Measurements from ENCODE around the gene DOP1B.
"Not testable (repeated sequence)": the region's sequence is repeated elsewhere in the genome, so short reads cannot be mapped to it uniquely, and the experiment has no call there.

DOP1B gene

DNA sequence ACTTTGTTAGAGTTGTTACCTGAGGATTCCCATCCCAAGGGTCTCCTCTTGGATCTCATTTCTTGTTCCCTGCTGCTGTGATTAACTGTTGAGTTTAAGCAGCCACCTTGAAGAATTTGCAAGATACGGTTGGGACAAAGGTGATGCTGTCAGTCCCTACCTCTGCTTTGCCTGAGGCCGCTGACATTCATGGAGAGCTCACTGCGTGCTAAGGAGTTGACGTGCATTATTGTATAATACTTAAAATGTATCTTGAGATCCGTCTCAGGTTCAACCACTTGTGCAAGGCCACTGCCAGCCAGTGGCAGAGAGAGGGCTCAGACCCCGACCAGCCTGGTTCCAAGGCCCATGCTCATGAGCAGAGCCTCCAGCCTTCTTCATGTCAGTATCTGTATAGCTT lies 14.2 kb downstream of the DOP1B start:
- no peak for DNase-seq (ENCODE audit: low read depth, low spot score)

DNA sequence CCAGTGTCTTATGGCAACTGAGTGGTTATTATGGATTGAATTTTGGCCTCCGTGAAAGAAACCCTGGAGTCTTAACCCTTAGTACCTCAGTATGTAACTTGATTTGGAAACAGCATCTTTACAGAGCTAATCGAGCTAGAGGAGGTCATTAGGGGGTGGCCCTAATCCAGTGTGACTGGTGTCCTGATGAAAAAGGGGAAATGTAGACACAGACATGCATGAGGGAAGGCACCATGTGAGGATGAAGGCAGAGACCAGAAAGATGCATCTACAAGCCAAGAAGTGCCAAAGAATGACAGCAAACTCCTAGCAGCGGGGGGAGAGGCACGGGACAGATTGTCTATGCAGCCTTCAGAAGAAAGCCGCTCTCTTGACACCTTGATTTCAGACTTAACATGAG lies 14.7 kb downstream of the DOP1B start:
- no peak for DNase-seq (ENCODE audit: low read depth, low spot score)

DNA sequence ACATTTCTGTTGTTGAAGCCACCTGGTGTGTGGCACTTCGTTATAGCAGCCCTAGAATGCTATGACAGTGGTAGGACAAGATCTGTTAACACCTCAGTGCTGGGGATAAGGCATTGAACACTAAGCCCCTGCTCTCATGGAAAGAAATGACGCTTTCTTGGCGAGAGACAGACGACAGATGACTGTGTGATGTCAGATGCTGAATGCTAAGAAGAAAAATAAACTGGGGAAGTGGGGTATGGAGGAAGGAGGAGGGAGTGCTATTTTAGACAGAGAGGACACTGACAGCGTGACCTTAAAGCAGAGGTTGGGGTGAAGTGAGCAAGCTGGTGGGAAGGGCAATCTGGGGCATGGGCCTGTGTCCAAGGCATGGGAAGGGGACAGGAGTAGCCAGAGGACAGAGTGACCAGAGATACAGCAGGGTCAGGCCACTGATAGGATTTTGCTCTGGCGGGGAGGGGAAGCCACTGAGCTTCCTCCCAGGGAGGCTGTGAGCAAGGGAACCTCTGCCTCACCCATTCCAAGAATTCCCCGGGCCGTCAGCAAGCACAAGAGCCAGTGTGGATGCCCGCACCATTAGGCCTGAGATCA lies 15.2 kb downstream of the DOP1B start:
- DNase-seq (ENCODE audit: low read depth, low spot score): no peak

DNA sequence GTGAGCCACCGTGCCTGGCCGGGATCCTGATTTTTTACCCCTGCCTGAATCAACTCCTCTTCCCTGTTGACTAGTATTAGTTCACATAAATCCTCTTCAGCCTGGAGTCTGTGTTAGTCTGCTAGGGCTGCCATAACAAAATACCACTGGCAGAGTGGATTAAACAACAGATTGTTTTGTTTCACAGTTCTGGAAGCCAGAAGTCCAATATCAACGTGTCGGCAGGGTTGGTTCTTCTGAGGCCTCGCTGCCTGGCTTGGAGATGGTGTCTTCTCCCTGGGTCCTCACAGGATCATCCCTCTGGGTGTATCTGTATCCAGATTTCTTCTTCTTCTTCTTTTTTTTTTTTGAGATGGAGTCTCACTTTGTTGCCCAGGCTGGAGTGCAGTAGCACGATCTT lies 18.2 kb downstream of the DOP1B start:
- DNase-seq (ENCODE audit: low read depth, low spot score): no peak

DNA sequence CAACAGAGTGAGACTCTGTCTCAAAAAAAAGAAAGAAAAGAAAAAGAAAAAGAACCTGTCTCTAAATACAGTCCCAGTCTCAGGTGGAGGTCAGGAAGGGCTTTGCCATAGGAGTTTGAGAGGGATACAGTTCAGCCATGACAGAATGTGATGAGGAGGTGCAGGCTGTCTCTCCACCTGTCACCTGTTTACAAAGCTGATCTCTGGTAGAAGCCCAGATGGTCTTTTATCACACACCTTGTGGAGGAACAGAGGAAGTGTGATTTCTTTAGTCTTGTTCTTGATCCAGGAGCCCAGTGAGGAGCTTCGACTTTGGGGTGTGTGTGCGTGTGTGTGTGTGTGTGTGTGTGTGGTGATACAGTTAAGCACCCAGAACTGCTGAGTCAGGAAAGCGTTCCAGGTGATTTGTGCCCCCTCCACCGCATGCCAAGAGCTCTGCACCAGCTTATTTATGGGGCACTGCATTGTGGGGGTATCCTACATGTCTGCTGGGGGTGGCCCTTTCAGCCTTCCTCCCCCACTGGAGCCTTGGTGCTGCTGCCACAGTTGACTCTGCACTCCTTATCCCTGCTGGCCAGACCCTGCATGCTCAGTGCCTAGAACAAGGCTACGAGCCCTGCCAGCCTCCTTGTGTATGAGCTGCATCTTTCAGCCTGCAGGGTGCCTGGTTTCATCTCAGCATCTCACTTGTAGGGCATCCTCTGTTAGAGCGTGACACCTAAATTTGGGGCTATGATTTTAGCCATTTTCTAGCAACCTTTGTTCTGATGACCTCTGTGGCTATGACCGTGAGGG lies 19.3 kb downstream of the DOP1B start:
- no peak for DNase-seq (ENCODE audit: low read depth, low spot score)

DNA sequence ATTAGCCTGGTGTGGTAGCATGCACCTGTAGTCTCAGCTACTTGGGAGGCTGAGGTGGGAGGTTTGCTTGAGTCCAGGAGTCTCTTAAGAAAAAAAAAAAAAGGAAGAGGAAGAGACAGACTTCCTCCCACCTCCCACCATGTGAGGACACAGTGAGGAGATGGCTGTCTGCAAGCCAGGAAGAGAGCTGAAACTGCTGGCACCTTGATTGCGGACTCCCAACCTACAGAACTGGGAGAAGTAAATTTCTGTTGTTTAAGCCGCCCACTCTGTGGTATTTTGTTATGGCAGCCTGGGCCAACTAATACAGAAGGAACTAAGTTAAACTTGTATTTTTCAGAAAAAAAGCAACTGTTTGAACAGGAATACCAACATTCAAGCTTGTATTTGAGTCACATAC lies 21.7 kb downstream of the DOP1B start:
- DNase-seq (ENCODE audit: low read depth, low spot score): no peak

DNA sequence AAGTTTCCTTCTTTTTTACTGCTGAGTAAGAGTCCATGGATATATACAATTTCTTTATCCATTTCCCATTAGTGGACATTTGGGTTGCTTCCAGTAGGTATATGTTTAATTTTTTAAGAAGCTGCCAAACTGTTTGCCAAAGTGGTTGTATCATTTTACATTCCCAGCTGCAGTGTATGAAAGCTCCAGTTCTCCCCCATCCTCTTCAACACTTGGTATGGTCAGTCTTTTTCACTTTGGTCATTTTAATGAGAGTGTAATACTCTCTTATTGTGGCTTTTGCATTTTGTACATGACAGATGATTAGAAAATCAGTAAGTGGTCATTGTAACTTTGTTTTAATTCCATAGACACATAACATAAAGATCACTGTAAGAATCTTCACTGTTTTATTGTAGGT lies 22.5 kb downstream of the DOP1B start:
- DNase-seq (ENCODE audit: low read depth, low spot score): no peak

DNA sequence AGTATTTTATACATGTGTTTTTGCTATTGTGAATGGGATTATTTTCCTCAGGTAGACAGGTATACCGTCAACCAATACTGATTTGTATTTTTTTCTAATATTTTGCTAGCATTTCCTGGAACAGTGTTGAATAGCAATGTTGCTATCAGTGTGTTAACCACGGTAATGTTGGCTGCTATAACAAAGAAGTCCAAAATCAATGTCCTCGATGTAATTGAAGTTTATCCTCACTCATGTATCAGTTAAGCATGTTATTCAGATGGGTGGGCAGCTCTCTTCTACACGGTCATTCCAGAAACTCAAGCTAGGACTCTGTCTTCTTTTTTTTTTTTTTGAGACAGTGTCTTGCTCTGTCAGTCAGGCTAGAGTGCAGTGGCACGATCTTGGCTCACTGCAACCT lies 24.3 kb downstream of the DOP1B start:
- no peak for DNase-seq (ENCODE audit: low read depth, low spot score)

DNA sequence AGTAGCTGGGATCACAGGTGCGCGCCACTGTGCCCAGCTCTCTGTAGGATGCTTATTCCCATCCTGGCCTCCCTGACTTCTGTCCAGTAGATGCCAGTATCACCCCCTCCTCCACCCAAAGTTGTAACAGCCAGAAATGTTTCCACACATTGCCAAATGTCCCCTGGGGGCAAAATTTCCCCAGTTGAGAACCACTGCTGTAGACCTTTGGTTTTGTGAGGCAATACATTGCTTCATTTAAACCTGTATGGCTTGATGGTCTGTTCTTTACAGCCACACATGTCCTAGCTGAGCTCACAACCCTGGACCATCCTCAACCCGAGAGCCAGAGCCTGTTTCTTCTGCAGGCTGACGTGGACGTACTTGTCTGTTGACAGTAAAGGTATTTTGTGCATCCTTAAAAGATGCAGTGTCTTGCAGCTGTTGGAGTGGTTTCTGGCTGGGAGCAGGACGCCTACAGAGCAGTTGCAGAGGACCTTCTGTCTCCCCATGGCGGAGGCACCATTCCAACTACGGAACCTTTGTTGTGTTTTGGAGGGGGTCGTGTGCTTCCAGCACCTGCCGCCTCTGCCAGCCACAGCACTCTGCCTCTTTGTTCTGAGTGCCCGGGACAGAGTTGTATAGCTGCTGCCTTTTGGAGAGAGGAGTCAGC lies 26.6 kb downstream of the DOP1B start:
- DNase-seq (ENCODE audit: low read depth, low spot score): no peak

DNA sequence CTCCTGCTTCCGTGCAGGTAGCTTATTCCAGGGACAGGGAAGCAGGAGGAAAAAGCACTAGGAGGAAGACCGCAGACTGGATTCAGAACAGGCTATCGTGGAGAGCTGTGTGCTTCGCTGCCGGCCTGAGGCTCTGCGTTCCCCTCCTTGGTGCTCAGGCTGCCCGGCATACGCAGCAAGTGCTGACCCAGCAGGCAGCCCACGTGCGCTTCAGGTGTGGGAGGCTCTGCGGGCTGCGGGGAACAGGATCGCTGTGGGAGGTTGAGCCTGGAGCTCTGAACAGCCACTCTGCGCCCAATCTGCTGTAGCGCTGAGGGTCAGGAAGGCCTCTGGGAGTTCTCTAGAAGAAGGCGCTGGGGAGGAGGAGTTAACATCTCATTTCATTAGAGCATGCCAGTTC lies 27.9 kb downstream of the DOP1B start:
- DNase-seq (ENCODE audit: low read depth, low spot score): no peak

DNA sequence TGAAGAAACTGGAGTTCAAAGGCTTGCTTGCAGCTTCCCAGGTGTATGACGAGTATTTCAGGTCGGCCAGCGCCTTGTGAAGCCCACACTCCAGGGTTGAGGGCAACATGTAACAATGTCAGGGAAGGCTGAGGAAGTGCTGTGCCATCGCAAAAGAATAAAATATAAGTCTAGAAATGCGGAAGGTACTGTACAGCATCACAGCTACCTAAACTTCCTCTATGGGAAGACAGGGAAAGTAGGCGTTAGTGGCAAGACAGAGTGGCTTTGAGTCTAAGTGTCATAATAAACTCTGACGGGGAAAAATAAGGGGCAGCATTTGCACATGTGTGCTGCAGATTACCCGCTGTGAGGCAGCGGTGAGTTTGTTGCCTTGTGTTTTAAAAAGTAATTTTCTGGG lies 28.9 kb downstream of the DOP1B start:
- no peak for DNase-seq (ENCODE audit: low read depth, low spot score)

DNA sequence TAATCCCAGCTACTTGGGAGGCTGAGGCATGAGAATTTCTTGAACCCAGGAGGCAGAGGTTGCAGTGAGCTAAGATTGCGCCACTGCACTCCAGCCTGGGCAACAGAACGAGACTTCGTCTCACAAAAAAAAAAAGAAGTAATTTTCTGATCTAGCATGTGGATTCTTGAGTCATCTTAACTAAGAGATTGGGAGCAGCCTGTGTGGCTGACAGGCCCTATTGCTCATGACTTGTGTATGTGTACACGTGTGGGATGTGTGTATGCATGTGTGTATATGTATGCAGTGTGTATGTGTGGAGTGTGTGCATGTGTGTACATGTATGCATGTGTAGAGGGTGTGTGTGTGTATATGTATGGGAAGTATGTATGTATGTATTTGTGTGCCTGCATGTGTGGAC lies 29.5 kb downstream of the DOP1B start:
- DNase-seq (ENCODE audit: low read depth, low spot score): no peak

DNA sequence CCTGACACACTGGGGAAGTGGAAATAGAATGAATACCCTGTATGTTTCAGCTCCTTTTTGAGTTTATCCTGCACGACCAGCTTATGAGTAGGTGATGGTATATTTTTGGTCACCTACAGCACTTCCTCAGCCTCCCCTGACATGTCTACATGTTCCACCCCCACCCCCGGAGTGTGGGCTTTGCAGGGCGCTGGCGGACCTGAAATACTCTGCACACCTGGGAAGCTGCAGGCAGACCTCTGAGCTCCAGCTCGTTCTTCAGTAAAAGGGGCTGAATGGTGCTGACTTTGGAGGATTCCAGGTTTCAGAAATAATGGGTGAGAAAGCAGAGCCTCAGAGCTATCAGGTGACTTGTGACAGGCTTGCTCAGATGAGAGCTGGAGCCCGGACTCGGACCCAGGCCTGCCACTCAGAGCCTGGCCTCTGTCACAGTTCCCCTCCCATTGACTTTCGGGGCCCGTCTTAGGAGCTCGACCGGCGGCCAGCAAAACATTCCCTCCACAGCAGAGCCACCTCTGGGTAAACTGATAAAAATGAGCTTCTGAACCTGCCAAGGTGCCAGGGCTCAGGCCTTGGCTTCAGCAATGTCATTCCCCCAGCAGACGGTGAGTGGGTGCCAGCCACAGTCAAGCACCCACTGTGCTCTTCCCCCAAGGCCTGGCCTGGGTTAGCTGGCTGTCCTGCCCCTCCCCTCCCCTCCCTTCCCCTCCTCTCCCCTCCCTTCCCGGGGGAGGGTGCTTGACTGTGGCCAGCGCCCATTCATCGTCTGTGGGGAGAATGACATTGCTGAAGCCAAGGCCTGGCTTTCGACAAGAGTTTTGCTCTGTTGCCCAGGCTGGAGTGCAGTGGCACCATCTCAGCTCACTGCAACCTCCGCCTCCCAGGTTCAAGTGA lies 30.1 kb downstream of the DOP1B start:
- DNase-seq (ENCODE audit: low read depth, low spot score): no peak

DNA sequence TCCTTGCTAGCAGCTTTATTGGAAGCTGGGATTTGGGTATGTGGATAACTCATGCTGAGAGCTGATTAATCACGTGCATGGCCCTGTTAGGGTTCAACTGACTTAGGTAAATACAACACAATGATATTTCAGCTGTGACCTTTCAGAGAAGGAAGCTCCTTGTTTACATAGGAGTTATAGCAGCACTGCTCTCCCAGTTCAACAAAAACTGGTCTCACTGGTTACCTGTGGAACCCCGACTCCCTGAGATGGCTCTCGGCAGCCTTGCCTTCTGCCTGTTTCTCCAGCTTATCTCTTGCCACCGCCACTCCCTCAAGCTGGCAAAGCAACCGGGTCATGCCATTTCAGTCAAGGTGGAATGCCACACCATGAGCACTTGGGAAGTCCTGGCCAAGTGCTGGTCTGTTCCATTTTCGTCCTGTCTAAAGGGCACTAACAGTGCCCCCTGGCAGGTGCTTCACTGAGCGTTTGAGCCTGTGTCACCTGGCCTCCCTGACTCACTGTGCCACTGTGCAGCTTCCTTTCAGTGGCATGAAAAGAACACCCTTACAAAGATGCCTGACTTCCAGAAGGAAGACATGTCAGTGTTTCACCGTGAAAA lies 31.6 kb downstream of the DOP1B start:
- DNase-seq (ENCODE audit: low read depth, low spot score): no peak

DNA sequence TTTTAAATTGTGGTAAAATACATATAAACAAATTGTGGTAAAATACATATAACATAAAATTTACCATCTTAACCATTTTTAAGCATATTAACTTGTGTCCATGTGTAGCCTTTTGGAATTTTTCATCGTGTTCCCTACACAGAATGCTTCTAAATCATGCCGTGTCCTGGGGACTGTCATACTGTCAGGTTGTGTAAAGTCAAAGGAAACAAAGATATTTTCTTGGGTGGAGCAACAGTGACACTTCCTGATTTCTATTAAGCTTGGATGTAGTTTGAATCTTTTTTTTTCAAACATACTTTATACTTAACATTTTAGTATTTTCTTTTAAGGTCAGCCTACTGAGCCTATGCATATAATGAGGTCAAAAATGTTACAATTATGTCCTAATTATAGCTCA lies 32.3 kb downstream of the DOP1B start:
- DNase-seq (ENCODE audit: low read depth, low spot score): no peak

DNA sequence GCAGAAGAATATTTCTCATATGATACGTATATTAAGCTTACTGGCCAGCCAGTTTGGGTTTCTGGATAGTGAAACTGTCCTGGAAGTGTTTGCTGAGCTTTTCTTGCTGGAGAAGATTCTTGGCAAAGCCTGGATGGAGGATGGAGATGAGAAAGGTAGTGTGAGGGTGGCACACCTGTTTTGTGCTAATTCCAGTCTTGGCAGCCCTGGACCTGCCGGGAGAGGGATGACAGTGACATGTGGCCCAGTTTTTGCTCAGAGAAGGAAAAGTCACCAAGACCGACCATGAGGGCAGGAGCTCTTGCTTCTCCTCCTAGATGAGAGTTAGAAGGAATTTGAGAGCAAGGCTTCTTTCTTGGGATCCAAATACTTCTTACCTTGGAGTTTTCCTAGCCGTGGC lies 34.1 kb downstream of the DOP1B start:
- no peak for DNase-seq (ENCODE audit: low read depth, low spot score)

DNA sequence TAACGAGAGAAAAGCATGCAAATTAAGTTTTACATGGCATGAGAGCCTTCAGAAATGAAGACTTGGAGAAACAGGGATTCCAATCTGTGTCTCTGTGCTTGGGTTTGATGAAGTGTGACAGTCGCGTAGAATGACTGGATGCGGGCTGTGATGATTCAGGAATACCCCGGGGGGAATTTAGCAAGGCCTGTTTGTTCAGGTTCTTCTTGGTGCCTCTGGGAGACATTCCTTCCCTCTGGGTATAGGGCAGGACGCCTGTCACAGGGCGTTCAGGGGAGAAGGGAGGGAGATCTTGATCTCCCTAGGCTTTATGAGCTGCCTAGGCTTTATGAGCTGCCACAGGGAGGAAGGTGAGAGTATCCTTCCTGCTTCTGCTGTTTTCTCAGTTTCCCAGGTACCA lies 36.6 kb downstream of the DOP1B start:
- no peak for DNase-seq (ENCODE audit: low read depth, low spot score)

DNA sequence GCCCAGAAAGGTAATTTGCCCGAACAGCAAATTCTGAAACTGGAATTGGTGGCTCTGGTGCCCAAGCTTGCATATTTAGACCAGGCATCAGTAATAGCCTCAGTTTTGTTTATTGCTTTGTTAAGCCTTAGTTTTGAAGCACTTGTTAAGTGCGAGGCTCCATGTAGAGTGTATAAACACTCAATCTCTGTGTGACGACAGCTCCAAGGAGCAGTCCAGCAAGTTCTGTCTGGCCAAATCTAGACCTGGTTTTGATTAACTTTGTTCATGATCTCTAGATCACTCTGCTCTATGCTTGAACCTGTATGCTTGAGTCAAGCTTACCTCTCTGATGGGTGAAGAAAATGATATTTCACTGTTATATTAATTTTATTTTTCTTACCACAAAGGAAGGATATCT lies 37.4 kb downstream of the DOP1B start:
- no peak for DNase-seq (ENCODE audit: low read depth, low spot score)

DNA sequence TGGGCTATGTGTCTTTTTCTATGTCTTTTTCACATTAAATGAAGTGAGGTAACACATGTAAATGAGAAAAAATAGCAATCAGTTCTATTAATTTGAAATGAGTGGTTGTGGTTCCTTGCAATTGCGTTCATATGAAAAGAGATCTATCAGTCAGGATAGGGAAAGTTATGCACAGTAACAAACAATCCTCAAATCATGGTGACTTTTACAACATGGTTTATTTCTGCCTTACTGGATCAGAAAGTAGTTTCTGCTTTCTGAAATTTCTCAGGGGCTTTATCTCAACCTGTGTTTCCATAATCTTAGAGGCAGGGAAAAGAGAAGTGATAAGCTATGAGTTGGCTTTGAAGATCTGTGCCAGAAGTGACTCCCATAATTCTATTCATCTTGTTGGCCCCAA lies 39.0 kb downstream of the DOP1B start:
- DNase-seq (ENCODE audit: low read depth, low spot score): no peak

DNA sequence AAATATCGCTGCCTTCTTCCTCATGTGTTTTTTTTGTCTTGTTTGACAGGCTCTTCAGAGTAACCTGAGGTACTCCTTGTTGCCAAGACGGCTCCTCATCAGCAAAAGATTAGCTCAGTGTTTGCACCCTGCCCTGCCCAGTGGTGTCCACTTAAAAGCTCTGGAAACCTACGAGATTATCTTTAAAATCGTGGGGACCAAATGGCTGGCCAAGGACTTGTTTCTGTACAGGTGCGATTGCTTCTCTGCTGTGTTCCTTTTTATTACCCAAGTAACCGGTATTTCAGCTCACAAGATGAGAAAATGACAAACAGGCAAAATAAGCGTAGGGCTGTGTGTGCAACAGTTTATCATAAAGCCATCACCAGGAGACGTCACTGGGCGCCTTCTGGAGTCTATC lies 42.4 kb downstream of the DOP1B start:
- DNase-seq (ENCODE audit: low read depth, low spot score): no peak

DNA sequence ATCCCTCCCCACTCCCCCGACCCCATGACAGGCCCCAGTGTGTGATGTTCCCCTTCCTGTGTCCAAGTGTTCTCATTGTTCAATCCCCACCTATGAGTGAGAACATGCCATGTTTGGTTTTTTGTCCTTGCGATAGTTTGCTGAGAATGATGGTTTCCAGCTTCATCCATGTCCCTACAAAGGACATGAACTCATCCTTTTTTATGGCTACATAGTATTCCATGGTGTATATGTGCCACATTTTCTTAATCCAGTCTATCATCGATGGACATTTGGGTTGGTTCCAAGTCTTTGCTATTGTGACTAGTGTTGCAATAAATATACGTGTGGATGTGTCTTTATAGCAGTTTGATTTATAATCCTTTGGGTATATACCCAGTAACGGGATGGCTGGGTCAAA lies 43.0 kb downstream of the DOP1B start:
- DNase-seq (ENCODE audit: low read depth, low spot score): not testable (repeated sequence)

DNA sequence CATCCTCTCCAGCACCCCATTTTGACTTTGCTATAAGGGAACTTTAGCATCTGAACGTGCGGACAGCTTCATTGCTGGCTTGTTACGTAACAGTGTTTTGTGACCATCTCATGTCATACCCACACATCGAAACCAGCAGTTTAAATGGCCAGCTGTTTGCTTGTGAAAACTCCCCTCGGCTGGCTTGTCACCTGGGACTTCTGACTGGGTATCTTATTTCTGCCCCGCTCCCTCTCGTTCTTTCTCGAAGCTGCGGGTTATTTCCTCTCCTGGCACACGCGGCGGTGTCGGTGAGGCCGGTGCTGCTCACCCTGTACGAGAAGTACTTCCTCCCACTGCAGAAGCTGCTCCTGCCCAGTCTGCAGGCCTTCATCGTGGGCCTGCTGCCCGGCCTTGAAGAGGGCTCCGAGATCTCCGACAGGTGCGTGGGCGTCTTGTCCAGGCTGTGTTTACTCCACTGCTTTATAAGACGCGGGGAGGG lies 43.5 kb downstream of the DOP1B start:
- DNase-seq (ENCODE audit: low read depth, low spot score): no peak
